ENCODE measurements around the gene CYFIP2. TPM values are rescaled to one million over a fixed set of nuclear protein-coding genes. Genes with fewer than 3 reads are reported as not detected.
A peak's percentile ranks its signal among the peaks of the same experiment; 100 is the strongest.

The CYFIP2 gene
- total and polyA plus RNA-seq, 4 donors, result 24.9 to 46.3 (median 37.0) TPM

DNA sequence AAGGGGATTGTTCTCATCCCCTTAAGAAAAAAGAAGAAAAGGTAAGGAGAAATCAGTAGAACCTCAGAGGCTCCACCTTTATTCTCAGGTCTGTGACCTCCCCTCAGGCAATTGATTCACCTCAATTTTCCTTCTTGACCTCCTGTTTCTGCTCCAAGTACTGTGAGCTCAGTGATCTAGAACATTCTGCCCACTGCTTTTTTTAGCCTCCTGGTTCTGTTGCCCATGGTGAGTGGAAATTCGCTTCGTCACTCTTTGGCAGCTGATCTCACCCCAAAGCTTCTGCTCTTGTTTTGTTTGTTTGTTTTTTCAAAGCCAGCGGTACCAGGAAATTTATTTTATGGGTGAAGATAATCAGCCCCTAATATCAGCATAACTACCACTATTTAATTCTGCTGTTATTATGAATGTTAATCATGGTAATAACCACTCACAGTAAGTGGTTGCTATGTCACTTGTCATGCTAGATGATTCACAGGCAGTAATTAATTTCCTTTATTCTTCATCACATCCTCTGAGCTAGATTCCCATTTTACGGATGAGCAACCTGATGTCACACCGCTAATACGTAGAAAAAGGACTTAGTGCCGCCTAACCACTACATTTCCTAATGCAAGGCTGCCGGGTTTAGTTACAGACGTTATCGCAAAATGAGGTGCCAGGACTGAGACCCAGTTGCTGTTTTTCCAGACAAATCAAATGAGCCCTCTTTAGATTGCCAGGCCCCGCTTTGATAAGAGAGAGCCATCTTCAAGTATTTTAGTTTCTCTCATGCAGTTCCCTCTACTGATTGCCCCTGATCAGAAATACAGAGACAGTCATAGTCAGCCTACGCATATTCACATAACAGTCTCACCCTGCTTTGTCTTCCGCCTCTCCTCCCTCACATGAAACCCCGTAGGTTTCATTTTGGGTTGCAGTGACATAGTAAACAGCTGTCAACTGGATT lies 78.2 kb downstream of the CYFIP2 start:
- Histone ChIP-seq H3K36me3 (ENCODE audit: control insufficient read depth in 4 of 4, insufficient read depth in 4 of 4, low read length in 4 of 4) (no peaks in the 10 kb centered on the region), H3K27ac (ENCODE audit: low read depth in 1 of 2, low read length in 1 of 2) (no peak overlapping the region), H3K27me3 (ENCODE audit: control insufficient read depth in 3 of 3, insufficient read depth in 3 of 3, low read length in 2 of 3) (no peaks in the 10 kb centered on the region), H3K9ac (ENCODE audit: insufficient read depth in 1 of 2, low read length in 2 of 2) (no peak overlapping the region), H3K4me1 (ENCODE audit: control insufficient read depth in 5 of 5, insufficient read depth in 5 of 5, low read length in 5 of 5) (no peaks in the 10 kb centered on the region), H3K9me3 (ENCODE audit: control insufficient read depth in 4 of 4, insufficient read depth in 3 of 4, low read length in 3 of 4) (no peaks in the 10 kb centered on the region), H3K4me3 (no peak overlapping the region)
- DNase-seq, result peak in 2 of 3 donors; percentile 22 to 72
- 85 to 92% methylated on average over 14 of the region's 14 CpGs for WGBS, 2 donors
- TF ChIP-seq, protein P1, sequence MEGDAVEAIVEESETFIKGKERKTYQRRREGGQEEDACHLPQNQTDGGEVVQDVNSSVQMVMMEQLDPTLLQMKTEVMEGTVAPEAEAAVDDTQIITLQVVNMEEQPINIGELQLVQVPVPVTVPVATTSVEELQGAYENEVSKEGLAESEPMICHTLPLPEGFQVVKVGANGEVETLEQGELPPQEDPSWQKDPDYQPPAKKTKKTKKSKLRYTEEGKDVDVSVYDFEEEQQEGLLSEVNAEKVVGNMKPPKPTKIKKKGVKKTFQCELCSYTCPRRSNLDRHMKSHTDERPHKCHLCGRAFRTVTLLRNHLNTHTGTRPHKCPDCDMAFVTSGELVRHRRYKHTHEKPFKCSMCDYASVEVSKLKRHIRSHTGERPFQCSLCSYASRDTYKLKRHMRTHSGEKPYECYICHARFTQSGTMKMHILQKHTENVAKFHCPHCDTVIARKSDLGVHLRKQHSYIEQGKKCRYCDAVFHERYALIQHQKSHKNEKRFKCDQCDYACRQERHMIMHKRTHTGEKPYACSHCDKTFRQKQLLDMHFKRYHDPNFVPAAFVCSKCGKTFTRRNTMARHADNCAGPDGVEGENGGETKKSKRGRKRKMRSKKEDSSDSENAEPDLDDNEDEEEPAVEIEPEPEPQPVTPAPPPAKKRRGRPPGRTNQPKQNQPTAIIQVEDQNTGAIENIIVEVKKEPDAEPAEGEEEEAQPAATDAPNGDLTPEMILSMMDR (IDR thresholded peaks at IDR 0.05; ENCODE audit: control extremely low read depth, extremely low read depth), result no peak
- ATAC-seq (ENCODE audit: insufficient read depth, low FRiP score), result no peak

DNA sequence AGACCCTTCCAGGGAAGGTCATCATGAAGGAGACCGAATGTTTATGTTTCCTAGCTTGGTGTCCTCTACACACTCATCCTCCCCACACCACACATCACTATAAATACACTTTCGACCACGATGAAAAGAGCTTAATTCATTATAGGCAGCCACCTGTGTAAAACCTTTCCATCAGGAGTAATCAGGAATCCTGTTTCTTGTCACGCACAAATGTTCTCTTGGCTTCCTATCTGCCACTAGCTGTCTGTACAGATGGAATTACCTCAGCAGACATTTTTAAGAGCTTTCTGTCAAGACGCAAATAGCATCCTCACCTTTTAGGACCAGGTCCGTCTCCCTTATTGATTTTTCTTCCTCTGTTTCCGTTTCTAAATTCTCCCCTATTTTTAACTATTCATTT lies 79.1 kb downstream of the CYFIP2 start:
- TF ChIP-seq, protein P1 (IDR thresholded peaks at IDR 0.05; ENCODE audit: control extremely low read depth, extremely low read depth), result no peak
- DNase-seq (no peak), ATAC-seq (ENCODE audit: insufficient read depth, low FRiP score) (no peak)
- WGBS, 2 donors, result 82 to 89% methylated on average over 7 of the region's 7 CpGs
- H3K9me3 ChIP-seq (ENCODE audit: control insufficient read depth in 4 of 4, insufficient read depth in 3 of 4, low read length in 3 of 4), result no peaks in the 10 kb centered on the region
- H3K4me3 ChIP-seq, result no peak overlapping the region
- no peaks in the 10 kb centered on the region for H3K4me1 ChIP-seq (ENCODE audit: control insufficient read depth in 5 of 5, insufficient read depth in 5 of 5, low read length in 5 of 5)
- no peak overlapping the region for H3K27ac ChIP-seq (ENCODE audit: low read depth in 1 of 2, low read length in 1 of 2)
- H3K9ac ChIP-seq (ENCODE audit: insufficient read depth in 1 of 2, low read length in 2 of 2), result no peak overlapping the region
- H3K36me3 ChIP-seq (ENCODE audit: control insufficient read depth in 4 of 4, insufficient read depth in 4 of 4, low read length in 4 of 4), result no peaks in the 10 kb centered on the region
- no peaks in the 10 kb centered on the region for H3K27me3 ChIP-seq (ENCODE audit: control insufficient read depth in 3 of 3, insufficient read depth in 3 of 3, low read length in 2 of 3)

DNA sequence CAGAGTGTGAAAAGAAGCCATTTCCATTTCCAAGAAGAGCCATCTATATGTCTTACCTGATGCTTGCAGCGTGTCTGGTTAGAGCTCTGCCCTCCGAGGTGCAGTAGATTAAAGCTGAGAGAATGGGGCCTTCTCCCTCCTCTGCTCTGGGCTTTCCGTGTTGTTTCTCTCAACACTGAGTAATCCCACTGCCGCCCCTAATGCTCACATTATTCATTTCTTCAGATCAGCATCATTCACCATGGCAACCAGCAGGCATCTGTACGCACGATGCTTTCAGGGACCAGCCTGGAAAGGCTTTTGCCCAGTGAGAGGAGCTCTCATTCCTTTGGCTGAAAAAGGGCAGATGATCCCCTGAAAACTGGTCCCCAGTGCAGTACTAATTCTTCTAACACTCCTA lies 79.6 kb downstream of the CYFIP2 start:
- H3K36me3 ChIP-seq (ENCODE audit: control insufficient read depth in 4 of 4, insufficient read depth in 4 of 4, low read length in 4 of 4), result no peaks in the 10 kb centered on the region
- no peak overlapping the region for H3K4me3 ChIP-seq
- no peak overlapping the region for H3K27ac ChIP-seq (ENCODE audit: low read depth in 1 of 2, low read length in 1 of 2)
- 85 to 95% methylated on average over 6 of the region's 6 CpGs for WGBS, 2 donors
- ATAC-seq (ENCODE audit: insufficient read depth, low FRiP score) (no peak), DNase-seq (no peak)
- H3K9me3 ChIP-seq (ENCODE audit: control insufficient read depth in 4 of 4, insufficient read depth in 3 of 4, low read length in 3 of 4), result no peaks in the 10 kb centered on the region
- H3K27me3 ChIP-seq (ENCODE audit: control insufficient read depth in 3 of 3, insufficient read depth in 3 of 3, low read length in 2 of 3), result no peaks in the 10 kb centered on the region
- no peaks in the 10 kb centered on the region for H3K4me1 ChIP-seq (ENCODE audit: control insufficient read depth in 5 of 5, insufficient read depth in 5 of 5, low read length in 5 of 5)
- TF ChIP-seq, protein P1 (IDR thresholded peaks at IDR 0.05; ENCODE audit: control extremely low read depth, extremely low read depth), result no peak
- no peak overlapping the region for H3K9ac ChIP-seq (ENCODE audit: insufficient read depth in 1 of 2, low read length in 2 of 2)

All from lung (tissue), 12 donors.